Measurements from ENCODE around the gene SAMD9L. TPM values are rescaled to one million over a fixed set of nuclear protein-coding genes. Genes with fewer than 3 reads are reported as not detected.

Gene SAMD9L
- total RNA-seq, 2 donors from 2014 or later, result 30.7 to 45.6 TPM

Other genes starting within 250 kb of the SAMD9L start
- gene SAMD9, start 30.4 kb downstream of the SAMD9L start, total RNA-seq, result 10 to 100 TPM; 15.3 to 27.3 TPM
- not detected for gene HEPACAM2, start 78.1 kb upstream of the SAMD9L start, total RNA-seq
- gene VPS50, start 84.0 kb upstream of the SAMD9L start, total RNA-seq, result 10 to 100 TPM; 19.2 to 30.9 TPM